Parathyroid adenoma (tissue), 2 donors: ENCODE data around the gene TMEM221.
A peak's percentile ranks its signal among the peaks of the same experiment; 100 is the strongest.

ENCODE experiments used
- H2AFZ ChIP-seq: fragments of 300-600 bp; sonication (generic); one replicate; pipeline ENCODE4 v1.7.0; 2017; ENCODE audit warnings: antibody characterized with exemption, mild to moderate bottlenecking
- H3K27ac ChIP-seq: fragments of 300-600 bp; sonication (generic); one replicate; pipeline ENCODE4 v1.7.0; 2017
- H3K27me3 ChIP-seq: fragments of 300-600 bp; sonication (generic); one replicate; pipeline ENCODE4 v1.7.0; 2017; ENCODE audit warnings: low read length; ENCODE audit not compliant: control insufficient read depth, insufficient read depth
- H3K36me3 ChIP-seq: fragments of 300-600 bp; sonication (generic); one replicate; pipeline ENCODE4 v1.7.0; 2017; ENCODE audit warnings: low read length; ENCODE audit not compliant: control insufficient read depth, insufficient read depth
- H3K4me1 ChIP-seq: fragments of 300-600 bp; sonication (generic); one replicate; pipeline ENCODE4 v1.7.0; 2017; ENCODE audit warnings: control low read depth
- H3K4me2 ChIP-seq: fragments of 300-600 bp; sonication (generic); one replicate; pipeline ENCODE4 v1.7.0; 2017; ENCODE audit warnings: low read length
- H3K4me3 ChIP-seq: fragments of 300-600 bp; sonication (generic); one replicate; pipeline ENCODE4 v1.7.0; 2017; ENCODE audit warnings: low read depth, low read length
- H3K79me2 ChIP-seq: fragments of 300-600 bp; sonication (generic); one replicate; pipeline ENCODE4 v1.7.0; 2017; ENCODE audit warnings: control low read depth
- H3K9ac ChIP-seq: fragments of 300-600 bp; sonication (generic); one replicate; pipeline ENCODE4 v1.7.0; 2017; ENCODE audit warnings: mild to moderate bottlenecking
- H3K9me3 ChIP-seq: fragments of 300-600 bp; sonication (generic); one replicate; pipeline ENCODE4 v1.7.0; 2017; ENCODE audit warnings: low read length; ENCODE audit not compliant: control insufficient read depth
- CTCF ChIP-seq: fragments of 300-600 bp; sonication (generic); IDR thresholded peaks from one replicate; pipeline ENCODE4 v1.7.0; 2017; ENCODE audit warnings: antibody characterized with exemption, mild to moderate bottlenecking
- donor health status: primary hyperparathyroidism.

Gene TMEM221

GRCh38 chr19:17391371-17392151 lies 56.9 kb downstream of the TMEM221 start:
- no peaks in the 10 kb centered on the region for H3K79me2 ChIP-seq
- peaks cover 6% of the 10 kb centered on the region for H3K4me1 ChIP-seq
- TF ChIP-seq CTCF = no peak
- H3K4me2 ChIP-seq = peak overlapping the region; percentile 94
- no peaks in the 10 kb centered on the region for H3K9me3 ChIP-seq
- no peak overlapping the region for H3K27ac ChIP-seq
- no peak overlapping the region for H3K9ac ChIP-seq
- no peaks in the 10 kb centered on the region for H3K36me3 ChIP-seq
- H3K27me3 ChIP-seq = no peaks in the 10 kb centered on the region
- peak overlapping the region; percentile 86 for H2AFZ ChIP-seq
- H3K4me3 ChIP-seq = no peak overlapping the region

GRCh38 chr19:17390665-17391370 lies 57.6 kb downstream of the TMEM221 start:
- peak; percentile 72 for TF ChIP-seq CTCF
- Histone ChIP-seq H3K9ac (no peak overlapping the region), H3K9me3 (no peaks in the 10 kb centered on the region), H2AFZ (peak overlapping the region; percentile 86), H3K27me3 (no peaks in the 10 kb centered on the region), H3K79me2 (no peaks in the 10 kb centered on the region), H3K36me3 (no peaks in the 10 kb centered on the region), H3K4me3 (peak overlapping the region; percentile 70), H3K27ac (no peak overlapping the region), H3K4me1 (peaks cover 6% of the 10 kb centered on the region), H3K4me2 (peak overlapping the region; percentile 94)

GRCh38 chr19:17389957-17390664 lies 58.4 kb downstream of the TMEM221 start:
- Histone ChIP-seq H3K36me3 (no peaks in the 10 kb centered on the region), H3K4me1 (peaks cover 6% of the 10 kb centered on the region), H3K4me2 (peak overlapping the region; percentile 94), H3K27ac (no peak overlapping the region), H3K4me3 (peak overlapping the region; percentile 70), H2AFZ (peak overlapping the region; percentile 86), H3K9ac (no peak overlapping the region), H3K79me2 (no peaks in the 10 kb centered on the region), H3K9me3 (no peaks in the 10 kb centered on the region), H3K27me3 (no peaks in the 10 kb centered on the region)
- TF ChIP-seq CTCF = no peak

GRCh38 chr19:17389288-17389687 lies 59.2 kb downstream of the TMEM221 start:
- peaks cover 6% of the 10 kb centered on the region for H3K4me1 ChIP-seq
- H3K9me3 ChIP-seq = no peaks in the 10 kb centered on the region
- H3K79me2 ChIP-seq = no peaks in the 10 kb centered on the region
- H3K36me3 ChIP-seq = no peaks in the 10 kb centered on the region
- no peak overlapping the region for H3K9ac ChIP-seq
- H3K27ac ChIP-seq = no peak overlapping the region
- no peak overlapping the region for H3K4me3 ChIP-seq
- no peak for TF ChIP-seq CTCF
- H3K4me2 ChIP-seq = no peak overlapping the region
- H2AFZ ChIP-seq = no peak overlapping the region
- H3K27me3 ChIP-seq = no peaks in the 10 kb centered on the region
